Glutamatergic neuron (in vitro differentiated cells): ENCODE measurements around the gene SLC25A47. TPM values are rescaled to one million over a fixed set of nuclear protein-coding genes. Genes with fewer than 3 reads are reported as not detected.
A peak's percentile ranks its signal among the peaks of the same experiment; 100 is the strongest.

Source experiments
- DNase-seq: peaks from one replicate; pipeline ENCODE4 v3.0.0; 2022
- H3K27ac Mint-ChIP-seq: one replicate; pipeline ENCODE4 v1.8.0; 2020; ENCODE audit warnings: mild to moderate bottlenecking, mixed read lengths, inconsistent platforms; ENCODE audit not compliant: unreplicated experiment
- H3K27me3 Mint-ChIP-seq: one replicate; pipeline ENCODE4 v1.8.0; 2020; ENCODE audit warnings: mild to moderate bottlenecking, moderate library complexity, mixed read lengths, inconsistent platforms; ENCODE audit not compliant: unreplicated experiment
- H3K36me3 Mint-ChIP-seq: one replicate; pipeline ENCODE4 v1.8.0; 2020; ENCODE audit warnings: mild to moderate bottlenecking, mixed read lengths, inconsistent platforms; ENCODE audit not compliant: unreplicated experiment
- H3K4me1 Mint-ChIP-seq: one replicate; pipeline ENCODE4 v1.8.0; 2020; ENCODE audit warnings: mild to moderate bottlenecking, low read depth, mixed read lengths, inconsistent platforms; ENCODE audit not compliant: unreplicated experiment
- H3K4me3 Mint-ChIP-seq: one replicate; pipeline ENCODE4 v1.8.0; 2020; ENCODE audit warnings: mild to moderate bottlenecking, mixed read lengths, inconsistent platforms; ENCODE audit not compliant: unreplicated experiment
- H3K9me3 Mint-ChIP-seq: one replicate; pipeline ENCODE4 v1.8.0; 2020; ENCODE audit warnings: mild to moderate bottlenecking, moderate library complexity, mixed read lengths, inconsistent platforms; ENCODE audit not compliant: unreplicated experiment
- CTCF ChIP-seq: fragments of 200-600 bp; sonication (generic); IDR thresholded peaks from one replicate; pipeline ENCODE4 v1.5.0; 2021; ENCODE audit not compliant: partially characterized antibody, unreplicated experiment
- total RNA-seq: library from RNA; stranded (reverse); fragmentation: NEBNext Ultra II Directional; extraction: Animal tissue kit (Norgen Biotek cat#: 25700); gene quantifications from one replicate; pipeline ENCODE4 v1.2.1, GENCODE V29; 2021; ENCODE audit not compliant: unreplicated experiment

SLC25A47 gene
- total RNA-seq, 1 donor from 2014 or later = not detected

- H3K27ac Mint-ChIP-seq = no peak overlapping the region
Observed at GRCh38 chr14:100370003-100370402, 46.9 kb downstream of the SLC25A47 start.

DNA sequence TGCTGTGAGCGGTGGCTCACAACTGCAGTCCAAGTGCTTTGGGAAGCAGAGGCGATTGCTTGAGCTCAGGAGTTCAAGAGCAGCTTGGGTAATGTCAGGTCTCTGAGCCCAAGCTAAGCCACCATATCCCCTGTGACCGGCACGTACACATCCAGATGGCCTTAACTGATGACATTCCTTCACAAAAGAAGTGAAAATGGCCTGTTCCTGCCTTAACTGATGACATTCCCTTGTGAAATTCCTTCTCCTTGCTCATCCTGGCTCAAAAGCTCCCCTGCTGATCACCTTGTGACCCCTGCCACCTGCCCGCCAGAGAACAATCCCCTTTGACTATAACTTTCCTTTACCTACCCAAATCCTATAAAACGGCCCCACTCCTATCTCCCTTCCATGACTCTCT is 48.6 kb downstream of the SLC25A47 start:
- no peak for DNase-seq
- H3K4me1 Mint-ChIP-seq = peaks cover 24% of the 10 kb centered on the region
- no peaks in the 10 kb centered on the region for H3K27me3 Mint-ChIP-seq
- no peak overlapping the region for H3K27ac Mint-ChIP-seq
- H3K4me3 Mint-ChIP-seq = peak overlapping the region; percentile 72
- TF ChIP-seq CTCF = no peak
- H3K9me3 Mint-ChIP-seq = peaks cover 1% of the 10 kb centered on the region
- H3K36me3 Mint-ChIP-seq = peaks cover 4% of the 10 kb centered on the region

More at GRCh38 chr14:100370003-100370402, 46.9 kb downstream of the SLC25A47 start:
- Mint-ChIP-seq H3K9me3 (peaks cover 1% of the 10 kb centered on the region), H3K4me1 (peaks cover 21% of the 10 kb centered on the region), H3K36me3 (peaks cover 4% of the 10 kb centered on the region), H3K27me3 (no peaks in the 10 kb centered on the region), H3K4me3 (no peak overlapping the region)
- no peak for DNase-seq
- no peak for TF ChIP-seq CTCF

DNA sequence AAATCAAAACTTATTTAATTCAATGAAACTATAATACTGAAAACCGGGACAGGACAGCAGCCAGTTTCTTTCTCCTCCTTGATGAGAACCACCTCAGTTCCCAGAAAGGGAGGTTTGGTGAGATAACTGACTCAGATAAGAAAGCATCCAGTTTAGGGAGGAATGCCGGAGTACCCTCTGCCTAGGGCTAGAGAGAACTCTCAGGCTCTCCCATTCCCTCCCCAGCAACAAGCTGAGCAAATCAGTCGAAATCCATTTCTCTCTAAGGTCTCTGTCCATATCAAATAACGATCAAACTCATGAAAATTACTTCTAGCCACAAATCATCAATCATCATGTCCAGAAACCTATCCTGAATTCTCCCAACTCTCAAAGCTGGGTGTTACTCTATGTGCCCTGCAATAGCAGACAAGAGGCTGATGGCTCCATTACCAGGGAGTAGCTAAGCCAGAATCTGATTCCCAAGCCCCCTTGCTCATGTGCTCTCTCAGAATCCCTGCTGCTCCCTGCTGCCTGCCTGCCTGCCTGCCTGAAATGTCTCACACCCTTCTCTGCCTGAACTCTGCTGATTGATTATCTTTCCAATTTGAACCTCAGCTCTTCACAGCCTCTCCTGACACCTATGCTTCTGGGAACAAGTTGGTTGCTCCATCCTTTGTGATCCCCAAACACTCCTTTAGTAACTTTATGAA is 49.4 kb downstream of the SLC25A47 start:
- Mint-ChIP-seq H3K27ac (peak overlapping the region; percentile 12), H3K4me3 (peak overlapping the region; percentile 92), H3K4me1 (peaks cover 27% of the 10 kb centered on the region), H3K9me3 (peaks cover 1% of the 10 kb centered on the region), H3K27me3 (no peaks in the 10 kb centered on the region), H3K36me3 (peaks cover 4% of the 10 kb centered on the region)
- TF ChIP-seq CTCF = no peak
- DNase-seq = no peak

- Mint-ChIP-seq H3K36me3 (no peaks in the 10 kb centered on the region), H3K27ac (no peak overlapping the region), H3K4me1 (peaks cover 27% of the 10 kb centered on the region), H3K9me3 (no peaks in the 10 kb centered on the region), H3K27me3 (no peaks in the 10 kb centered on the region), H3K4me3 (peak overlapping the region; percentile 92)
- TF ChIP-seq CTCF = no peak
- no peak for DNase-seq
Observed at GRCh38 chr14:100374270-100374669, 51.1 kb downstream of the SLC25A47 start.

DNA sequence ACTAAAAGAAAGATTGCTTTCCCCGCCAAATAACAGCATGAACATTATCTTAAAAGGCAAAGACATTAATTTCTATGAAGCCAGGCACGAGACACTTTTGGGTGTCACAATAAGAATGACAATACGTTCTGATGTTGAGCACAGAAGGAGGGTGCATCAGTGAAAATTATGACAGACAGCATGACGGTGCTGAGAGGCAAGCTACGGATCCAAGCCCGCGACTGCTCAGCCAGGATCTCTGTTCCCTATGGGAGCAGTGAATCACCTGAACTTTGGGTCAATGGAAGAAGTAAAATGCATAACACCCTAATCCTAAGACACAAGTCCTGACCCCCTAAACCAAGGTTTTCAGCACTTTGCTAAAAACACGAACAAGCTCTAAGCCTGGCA is 51.7 kb downstream of the SLC25A47 start:
- peak overlapping the region; percentile 97 for H3K27ac Mint-ChIP-seq
- peaks cover 27% of the 10 kb centered on the region for H3K4me1 Mint-ChIP-seq

More for the DNA sequence above, 51.7 kb downstream of the SLC25A47 start:
- no peak for TF ChIP-seq CTCF
- Mint-ChIP-seq H3K36me3 (no peaks in the 10 kb centered on the region), H3K4me3 (peak overlapping the region; percentile 92), H3K27me3 (no peaks in the 10 kb centered on the region), H3K9me3 (no peaks in the 10 kb centered on the region)
- no peak for DNase-seq
